Transverse colon (tissue), 4 donors: Measurements from ENCODE around the gene RGS3. TPM values are rescaled to one million over a fixed set of nuclear protein-coding genes. Genes with fewer than 3 reads are reported as not detected.

Experiments
- DNase-seq: peaks from one replicate; pipeline ENCODE4 v3.0.0-alpha.2; 2019
- H3K27ac ChIP-seq, 4 donors: fragments of 200-600 bp; sonication (generic); 2 replicates each; pipeline ENCODE4 v1.5.1; 2016 to 2018; ENCODE audit warnings: inconsistent platforms in 4 of 4
- H3K27me3 ChIP-seq: fragments of 200-600 bp; sonication (generic); 2 replicates; pipeline ENCODE4 v1.5.1; 2017; ENCODE audit warnings: inconsistent platforms
- H3K36me3 ChIP-seq, 4 donors: fragments of 200-600 bp; sonication (generic); 2 replicates each; pipeline ENCODE4 v1.5.1; 2017 to 2019; ENCODE audit warnings: inconsistent platforms in 4 of 4
- H3K4me1 ChIP-seq, 4 donors: fragments of 200-600 bp; sonication (generic); 2 replicates each; pipeline ENCODE4 v1.5.1; 2017 to 2020; ENCODE audit warnings: inconsistent platforms in 4 of 4
- H3K4me3 ChIP-seq, 4 donors: fragments of 200-600 bp; sonication (generic); 1 replicate in 1 of 4; 2 replicates in 3 of 4; pipeline versions ENCODE4 v1.5.1 to v1.6.1; 2017 to 2019; ENCODE audit warnings: inconsistent platforms in 4 of 4
- H3K9me3 ChIP-seq, 2 donors: fragments of 200-600 bp; sonication (generic); 2 replicates each; pipeline ENCODE4 v1.5.1; 2017 to 2019; ENCODE audit warnings: inconsistent platforms in 2 of 2
- CTCF ChIP-seq, 5 experiments: fragments of 200-600 bp in 3 of 5; fragments of 450-650 bp in 2 of 5; sonication (generic) in 3 of 5; IDR thresholded peaks; 1 replicate in 2 of 5; 2 replicates in 3 of 5; pipeline ENCODE4 v1.5.1; 2016 to 2017; ENCODE audit warnings: antibody characterized with exemption in 5 of 5, inconsistent platforms in 3 of 5, mild to moderate bottlenecking in 2 of 5, moderate library complexity in 1 of 5
- EP300 ChIP-seq: sonication (generic); formaldehyde crosslinking; IDR thresholded peaks from one replicate; pipeline ENCODE4 v1.6.1; 2017; ENCODE audit warnings: antibody characterized with exemption, low read depth
- POLR2A ChIP-seq: fragments of 450-650 bp; IDR thresholded peaks from one replicate; pipeline ENCODE4 v1.6.1; 2016; ENCODE audit warnings: antibody characterized with exemption, mild to moderate bottlenecking, moderate library complexity
- POLR2AphosphoS5 ChIP-seq, 3 donors: sonication (generic); formaldehyde crosslinking; IDR thresholded peaks; one replicate each; pipeline ENCODE4 v1.6.1; 2016; ENCODE audit warnings: antibody characterized with exemption in 3 of 3
- WGBS, 2 donors: methylation state at CpG; one replicate each; pipeline ENCODE4 v1.1.5; 2018; ENCODE audit warnings: low coverage in 1 of 2; 5-methylcytosine and 5-hydroxymethylcytosine counted together
- in situ Hi-C, 4 donors: fragments of 200-750 bp; cut with MboI; loops; one replicate each; pipeline versions ENCODE4 v1.15.0 to v1.15.1; 2017; ENCODE audit warnings: low sequenced_read_pairs in 3 of 4, low pct_ligation_motif_present in 1 of 4, low pct_unique_long_range_greater_than_20kb in 1 of 4
- intact Hi-C: fragments of 100-400 bp; cut with DNase I; formaldehyde crosslinking; loops from one replicate; pipeline ENCODE4 v1.15.1; 2023; ENCODE audit warnings: low total_unique reads
- total RNA-seq, 4 donors: library from RNA; depleted of rRNA; stranded (reverse); fragments of >200 nt; gene quantifications; one replicate each; pipeline ENCODE4 v1.1.0, GENCODE V29; 2016

Gene RGS3
- total RNA-seq, 4 donors from 2014 or later = 62.7 to 150 (median 80.9) TPM

GRCh38 chr9:113580954-113581311 is 117.4 kb downstream of the RGS3 start:
- in situ Hi-C loops (loop anchor here in 2 of 4 donors (5.0 to 10.0 kb wide), 2 partner anchors 126 to 134 kb away; no protein-coding TSS in a partner anchor), intact Hi-C loops (loop anchor here (2.0 kb wide), 1 partner anchor 68 kb away; no protein-coding TSS in a partner anchor)
- DNase-seq = no peak
- no peak overlapping the region for H3K4me3 ChIP-seq
- H3K27ac ChIP-seq = peak overlapping the region; percentile 75 to 85 (median 80)
- WGBS, 2 donors = 12% methylated on average over 4 of the region's 4 CpGs; no CpG with 5 or more reads in 1 of the 2 donors
- no peak for TF ChIP-seq POLR2A
- no peak for TF ChIP-seq POLR2AphosphoS5 (IDR thresholded peaks at IDR 0.05)
- TF ChIP-seq EP300 = no peak
- TF ChIP-seq CTCF (IDR thresholded peaks at IDR 0.05) = no peak
- no peaks in the 10 kb centered on the region for H3K9me3 ChIP-seq
- H3K4me1 ChIP-seq = peaks cover 34 to 56% (median 45%) of the 10 kb centered on the region in 4 donors
- H3K36me3 ChIP-seq = peaks cover 0 to 9% (median 2%) of the 10 kb centered on the region in 4 donors
- H3K27me3 ChIP-seq = no peaks in the 10 kb centered on the region

DNA sequence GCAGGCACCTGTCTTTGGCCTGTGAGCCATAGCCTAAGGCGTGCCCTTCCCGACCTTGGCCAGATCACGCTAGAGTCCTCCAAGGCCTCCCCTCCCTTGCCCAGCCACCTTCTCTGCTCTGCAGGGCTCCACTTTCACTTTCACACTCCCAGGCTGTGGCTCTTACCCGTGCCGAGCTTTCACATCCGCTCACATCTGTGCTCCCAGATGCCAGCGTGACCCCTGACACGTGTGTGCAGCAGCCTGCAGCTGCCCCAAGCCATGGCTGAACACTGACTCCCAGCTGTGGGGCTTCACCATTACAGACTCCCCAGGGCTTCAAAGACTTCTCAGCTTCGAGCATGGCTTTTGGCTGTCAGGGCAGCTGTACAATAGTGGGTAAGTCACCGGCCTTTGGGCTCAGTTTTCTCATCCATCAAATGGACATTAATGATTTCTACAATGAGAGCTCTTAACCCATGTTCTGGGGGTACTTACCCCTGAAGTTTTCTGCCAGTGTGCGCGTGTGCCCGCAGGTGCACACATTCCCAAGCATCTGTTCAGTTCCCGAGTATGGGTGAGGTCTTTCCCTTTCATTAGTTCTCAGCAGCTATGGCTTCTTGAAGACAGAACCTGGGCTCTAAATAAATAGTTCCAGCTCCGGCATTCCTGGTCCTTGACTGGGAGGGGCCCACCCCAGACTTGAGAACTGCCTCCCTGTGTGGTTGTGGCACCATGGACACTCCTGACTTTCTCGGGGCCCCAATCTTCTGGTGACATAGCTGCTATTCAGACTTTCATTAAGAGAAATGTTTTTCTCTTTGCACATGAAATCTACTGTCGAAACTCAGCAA is 118.6 kb downstream of the RGS3 start:
- TF ChIP-seq POLR2A (no peak), POLR2AphosphoS5 (IDR thresholded peaks at IDR 0.05) (peak; percentile 68 to 83 (median 79)), CTCF (IDR thresholded peaks at IDR 0.05) (peak in 4 of 5 experiments; percentile 16 to 48 (median 26))
- DNase-seq = peak; percentile 87
- Histone ChIP-seq H3K27ac (peak overlapping the region; percentile 75 to 85 (median 80)), H3K9me3 (no peaks in the 10 kb centered on the region), H3K4me3 (peak overlapping the region in 1 of 4 donors; percentile 26), H3K4me1 (peaks cover 34 to 55% (median 45%) of the 10 kb centered on the region in 4 donors), H3K27me3 (no peaks in the 10 kb centered on the region), H3K36me3 (peaks cover 0 to 10% (median 4%) of the 10 kb centered on the region in 4 donors)
- intact Hi-C loops = loop anchor here (2.0 kb wide), 1 partner anchor 67 kb away; no protein-coding TSS in a partner anchor
- WGBS, 2 donors = 36% methylated on average over 17 of the region's 17 CpGs; no CpG with 5 or more reads in 1 of the 2 donors
- in situ Hi-C loops = loop anchor here in 2 of 4 donors (5.0 to 10.0 kb wide), 2 partner anchors 127 to 135 kb away; no protein-coding TSS in a partner anchor

DNA sequence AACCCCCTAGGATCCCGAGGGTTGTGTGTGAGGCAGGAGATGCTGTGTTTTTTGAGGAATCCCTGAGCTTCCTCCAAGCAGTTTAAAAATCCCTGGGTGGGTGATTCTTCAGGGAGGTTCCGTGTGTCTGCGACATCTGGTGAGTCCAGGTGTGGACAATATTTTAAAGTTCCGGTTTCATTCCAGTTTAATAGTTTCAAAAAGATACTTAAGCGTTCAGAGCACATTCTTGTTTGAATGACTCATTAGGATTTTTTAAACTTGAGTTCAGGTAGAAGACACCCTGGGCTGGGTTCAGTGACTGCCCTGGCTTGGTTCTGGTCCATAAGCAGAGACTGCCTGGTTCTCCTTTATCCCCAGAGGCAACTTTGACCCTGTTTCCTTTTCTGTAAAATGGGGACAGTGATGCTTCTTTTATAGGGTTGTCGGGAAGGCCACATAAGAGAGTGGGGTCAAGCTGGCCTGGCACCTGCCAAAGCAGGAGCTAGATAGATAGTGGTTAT is 119.2 kb downstream of the RGS3 start:
- Histone ChIP-seq H3K36me3 (peaks cover 0 to 10% (median 4%) of the 10 kb centered on the region in 4 donors), H3K27me3 (no peaks in the 10 kb centered on the region), H3K9me3 (no peaks in the 10 kb centered on the region), H3K27ac (peak overlapping the region; percentile 75 to 85 (median 80)), H3K4me3 (no peak overlapping the region), H3K4me1 (peaks cover 34 to 48% (median 45%) of the 10 kb centered on the region in 4 donors)
- 70 to 83% methylated on average over 2 to 6 of the region's 6 CpGs for WGBS, 2 donors
- intact Hi-C loops = no loop called here
- in situ Hi-C loops = loop anchor here in 2 of 4 donors (5.0 to 10.0 kb wide), 2 partner anchors 128 to 135 kb away; no protein-coding TSS in a partner anchor
- no peak for TF ChIP-seq POLR2AphosphoS5 (IDR thresholded peaks at IDR 0.05)
- no peak for TF ChIP-seq POLR2A
- TF ChIP-seq CTCF (IDR thresholded peaks at IDR 0.05) = no peak
- TF ChIP-seq EP300 = no peak
- no peak for DNase-seq
